Mammary epithelial cell (primary cell): ENCODE measurements around the gene SUSD1.

Experiments
- EZH2 ChIP-seq: IDR thresholded peaks from 2 replicates; pipeline ENCODE4 v1.6.1; 2012; ENCODE audit warnings: low read length, inconsistent platforms, borderline replicate concordance
- TF ChIP-seq, protein P1 (sequence below), 2 donors: IDR thresholded peaks in 1 of 2; conservative IDR thresholded peaks in 1 of 2; 2 replicates each; pipeline ENCODE4 v1.5.1; 2011 to 2012; ENCODE audit warnings: inconsistent platforms in 2 of 2, low read length in 2 of 2, mild to moderate bottlenecking in 2 of 2, control low read depth in 1 of 2, low read depth in 1 of 2; ENCODE audit not compliant: insufficient read depth in 1 of 2; ENCODE audit errors: extremely low read depth in 1 of 2

DNA sequence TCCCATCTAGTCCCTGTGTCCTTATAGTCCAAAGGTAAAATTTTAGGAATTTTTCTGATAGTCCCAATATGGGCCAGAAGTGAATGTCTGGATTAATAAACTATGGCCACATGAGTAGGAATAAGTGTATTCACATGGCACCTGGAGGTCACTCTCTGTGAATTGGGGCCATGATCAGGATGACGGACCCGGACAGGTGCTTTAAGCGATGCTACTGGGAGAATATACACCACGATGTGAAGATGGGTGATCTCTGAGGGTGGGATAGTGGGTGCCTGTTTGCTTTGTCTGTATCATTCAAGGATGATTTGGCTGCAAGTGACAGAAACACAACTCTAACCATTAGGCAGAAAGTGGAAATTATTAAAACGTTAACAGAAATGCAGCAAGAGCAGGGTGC is 177.3 kb downstream of the SUSD1 start:
- TF ChIP-seq, protein P1, sequence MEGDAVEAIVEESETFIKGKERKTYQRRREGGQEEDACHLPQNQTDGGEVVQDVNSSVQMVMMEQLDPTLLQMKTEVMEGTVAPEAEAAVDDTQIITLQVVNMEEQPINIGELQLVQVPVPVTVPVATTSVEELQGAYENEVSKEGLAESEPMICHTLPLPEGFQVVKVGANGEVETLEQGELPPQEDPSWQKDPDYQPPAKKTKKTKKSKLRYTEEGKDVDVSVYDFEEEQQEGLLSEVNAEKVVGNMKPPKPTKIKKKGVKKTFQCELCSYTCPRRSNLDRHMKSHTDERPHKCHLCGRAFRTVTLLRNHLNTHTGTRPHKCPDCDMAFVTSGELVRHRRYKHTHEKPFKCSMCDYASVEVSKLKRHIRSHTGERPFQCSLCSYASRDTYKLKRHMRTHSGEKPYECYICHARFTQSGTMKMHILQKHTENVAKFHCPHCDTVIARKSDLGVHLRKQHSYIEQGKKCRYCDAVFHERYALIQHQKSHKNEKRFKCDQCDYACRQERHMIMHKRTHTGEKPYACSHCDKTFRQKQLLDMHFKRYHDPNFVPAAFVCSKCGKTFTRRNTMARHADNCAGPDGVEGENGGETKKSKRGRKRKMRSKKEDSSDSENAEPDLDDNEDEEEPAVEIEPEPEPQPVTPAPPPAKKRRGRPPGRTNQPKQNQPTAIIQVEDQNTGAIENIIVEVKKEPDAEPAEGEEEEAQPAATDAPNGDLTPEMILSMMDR (conservative IDR thresholded peaks at IDR 0.05 in 1 of 2, IDR thresholded peaks at IDR 0.05 in 1 of 2; ENCODE audit: extremely low read depth in 1 of 2, insufficient read depth in 1 of 2, low read depth in 1 of 2, low read length in 2 of 2): no peak
- TF ChIP-seq EZH2: no peak
